WTC11 (cell line): ENCODE measurements around the gene ANO7. TPM values are rescaled to one million over a fixed set of nuclear protein-coding genes. Genes with fewer than 3 reads are reported as not detected.

Experiments used
- ATAC-seq: fragments of 200-7000 bp; cut with Tn5 transposase; 2 replicates; pipeline ENCODE4 v1.10.0; 2021; ENCODE audit warnings: mild to moderate bottlenecking, moderate library complexity
- CTCF ChIA-PET: fragments of 300-600 bp; sonication (Branson Sonifier 250); formaldehyde crosslinking; loops from one replicate; lab custom pipeline; 2021; ENCODE audit warnings: antibody characterized with exemption; lab: Charles Lee
- POLR2A ChIA-PET: fragments of 350-600 bp; sonication (Branson Sonifier 250); formaldehyde crosslinking; loops from one replicate; lab custom pipeline; 2021; ENCODE audit warnings: antibody characterized with exemption; lab: Charles Lee
- DNase-seq: peaks from one replicate; pipeline ENCODE4 v3.0.0; 2021; ENCODE audit warnings: low spot score
- H3K27ac Mint-ChIP-seq: 2 replicates; pipeline ENCODE4 v1.8.0; 2021; ENCODE audit warnings: mixed read lengths
- H3K27me3 Mint-ChIP-seq: 2 replicates; pipeline ENCODE4 v1.8.0; 2021; ENCODE audit warnings: low read depth, mild to moderate bottlenecking, moderate library complexity, mixed read lengths
- H3K36me3 Mint-ChIP-seq: 2 replicates; pipeline ENCODE4 v1.8.0; 2021; ENCODE audit warnings: mixed read lengths
- H3K4me1 Mint-ChIP-seq: 2 replicates; pipeline ENCODE4 v1.8.0; 2022; ENCODE audit warnings: mixed read lengths
- H3K4me3 Mint-ChIP-seq: 2 replicates; pipeline ENCODE4 v1.8.0; 2021; ENCODE audit warnings: mild to moderate bottlenecking, moderate library complexity, mixed read lengths
- H3K9me3 Mint-ChIP-seq: 2 replicates; pipeline ENCODE4 v1.8.0; 2021; ENCODE audit warnings: mixed read lengths
- ETV6 ChIP-seq: sonication (generic); formaldehyde crosslinking; IDR thresholded peaks from 2 replicates; pipeline ENCODE4 v1.8.1; 2022; ENCODE audit warnings: mild to moderate bottlenecking, missing genetic modification reagents
- JAZF1 ChIP-seq: fragments of 250-450 bp; sonication (Bioruptor Pico); IDR thresholded peaks from 2 replicates; pipeline ENCODE4 v1.9.0; 2021; ENCODE audit warnings: moderate library complexity, mild to moderate bottlenecking, inconsistent platforms
- JUN ChIP-seq: sonication (generic); formaldehyde crosslinking; IDR thresholded peaks from 2 replicates; pipeline ENCODE4 v1.8.0; 2023; ENCODE audit warnings: mild to moderate bottlenecking, missing genetic modification reagents
- KAT7 ChIP-seq: sonication (generic); formaldehyde crosslinking; IDR thresholded peaks from 2 replicates; pipeline ENCODE4 v1.8.1; 2023; ENCODE audit warnings: missing genetic modification reagents, mild to moderate bottlenecking, borderline replicate concordance
- NFYB ChIP-seq: sonication (generic); formaldehyde crosslinking; conservative IDR thresholded peaks from 2 replicates; pipeline ENCODE4 v1.8.0; 2022; ENCODE audit warnings: low read depth, missing genetic modification reagents
- OVOL2 ChIP-seq: fragments of 250-450 bp; sonication (Bioruptor Pico); IDR thresholded peaks from 2 replicates; pipeline ENCODE4 v1.9.0; 2021; ENCODE audit warnings: mild to moderate bottlenecking, borderline replicate concordance
- PRRX2 ChIP-seq: fragments of 250-450 bp; sonication (Bioruptor Pico); IDR thresholded peaks from 2 replicates; pipeline ENCODE4 v1.8.0; 2021; ENCODE audit warnings: mild to moderate bottlenecking
- TEAD1 ChIP-seq: sonication (generic); formaldehyde crosslinking; IDR thresholded peaks from 2 replicates; pipeline ENCODE4 v1.8.0; 2022; ENCODE audit warnings: mild to moderate bottlenecking, missing genetic modification reagents
- total RNA-seq: library from RNA; stranded (reverse); gene quantifications from 3 replicates; pipeline ENCODE4 v1.2.3, GENCODE V29; 2021
- TF ChIP-seq, protein P1 (sequence below): sonication (generic); formaldehyde crosslinking; IDR thresholded peaks from 2 replicates; pipeline ENCODE4 v1.8.0; 2022; ENCODE audit warnings: mild to moderate bottlenecking, missing genetic modification reagents
- TF ChIP-seq, protein P2 (sequence below): sonication (generic); formaldehyde crosslinking; conservative IDR thresholded peaks from 2 replicates; pipeline ENCODE4 v1.8.1; 2022; ENCODE audit warnings: mild to moderate bottlenecking, missing genetic modification reagents
- TF ChIP-seq, protein P3 (sequence below): sonication (generic); formaldehyde crosslinking; IDR thresholded peaks from 2 replicates; pipeline ENCODE4 v1.8.1; 2023; ENCODE audit warnings: mild to moderate bottlenecking, missing genetic modification reagents, moderate library complexity
- TF ChIP-seq, protein P4 (sequence below): sonication (generic); formaldehyde crosslinking; IDR thresholded peaks from 2 replicates; pipeline ENCODE4 v1.8.0; 2022; ENCODE audit warnings: mild to moderate bottlenecking, missing genetic modification reagents
- TF ChIP-seq, protein P5 (sequence below): fragments of 250-450 bp; sonication (Bioruptor Pico); IDR thresholded peaks from 2 replicates; pipeline ENCODE4 v1.9.0; 2021; ENCODE audit warnings: mild to moderate bottlenecking
- TF ChIP-seq, protein P6 (sequence below): sonication (generic); formaldehyde crosslinking; IDR thresholded peaks from 2 replicates; pipeline ENCODE4 v1.8.0; 2023; ENCODE audit warnings: mild to moderate bottlenecking, missing genetic modification reagents

The ANO7 gene
- total RNA-seq, 1 experiment from 2014 or later: 8.0 TPM

DNA sequence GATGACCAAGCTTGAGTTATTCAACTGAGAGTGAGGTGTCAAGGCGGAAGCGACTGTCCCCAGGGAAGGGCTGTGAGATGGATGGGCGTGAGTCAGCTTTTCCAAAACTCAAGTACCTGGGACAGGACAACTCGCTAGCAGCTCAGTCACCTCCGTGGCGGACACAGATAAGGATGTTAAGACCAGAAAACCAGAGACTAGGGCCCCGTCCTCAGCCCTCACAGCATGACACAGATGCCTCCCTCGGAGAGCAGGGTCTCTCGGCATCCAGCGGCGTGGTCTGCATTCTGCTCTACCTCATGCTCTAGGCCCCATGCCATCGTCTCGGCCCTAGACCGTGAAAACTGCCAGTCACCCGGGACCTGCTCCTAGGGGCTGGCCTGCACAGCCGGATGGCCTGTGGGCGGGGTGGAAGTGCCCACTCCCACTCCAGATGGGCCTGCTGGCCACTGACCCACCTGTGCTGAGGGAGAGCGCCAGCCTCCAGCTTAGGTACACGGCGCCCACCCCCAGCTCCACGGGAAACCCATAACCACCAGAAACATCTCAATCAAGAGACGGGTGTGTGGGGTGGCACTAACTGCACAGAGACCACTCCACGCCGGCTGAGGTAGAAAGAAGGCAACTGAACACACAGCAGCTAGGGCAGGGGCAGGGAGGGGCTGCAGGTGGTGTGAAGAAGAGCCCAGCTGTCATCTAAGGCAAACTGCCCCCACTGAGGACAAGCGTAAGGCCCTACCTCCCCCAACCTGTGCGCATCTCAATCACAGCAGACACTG is 39.8 kb downstream of the ANO7 start:
- Mint-ChIP-seq H3K4me3 (no peak overlapping the region), H3K27me3 (no peaks in the 10 kb centered on the region), H3K36me3 (peaks cover 39% of the 10 kb centered on the region), H3K27ac (peak overlapping the region; percentile 81), H3K4me1 (no peaks in the 10 kb centered on the region), H3K9me3 (no peaks in the 10 kb centered on the region)
- POLR2A ChIA-PET: no interaction called here
- CTCF ChIA-PET: interaction anchor here (1.1 kb wide), 2 partner anchors 48 to 150 kb away, joined by 4 to 5 read pairs; no protein-coding TSS in a partner anchor
- ATAC-seq (no peak), DNase-seq (no peak)
- no peak for TF ChIP-seq ETV6
- TF ChIP-seq, protein P1, sequence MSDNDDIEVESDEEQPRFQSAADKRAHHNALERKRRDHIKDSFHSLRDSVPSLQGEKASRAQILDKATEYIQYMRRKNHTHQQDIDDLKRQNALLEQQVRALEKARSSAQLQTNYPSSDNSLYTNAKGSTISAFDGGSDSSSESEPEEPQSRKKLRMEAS (CRISPR knock-in tag): no peak
- TF ChIP-seq, protein P2, sequence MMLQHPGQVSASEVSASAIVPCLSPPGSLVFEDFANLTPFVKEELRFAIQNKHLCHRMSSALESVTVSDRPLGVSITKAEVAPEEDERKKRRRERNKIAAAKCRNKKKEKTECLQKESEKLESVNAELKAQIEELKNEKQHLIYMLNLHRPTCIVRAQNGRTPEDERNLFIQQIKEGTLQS (CRISPR knock-in tag): no peak
- TF ChIP-seq PRRX2 (CRISPR knock-in tag): no peak
- TF ChIP-seq, protein P3, sequence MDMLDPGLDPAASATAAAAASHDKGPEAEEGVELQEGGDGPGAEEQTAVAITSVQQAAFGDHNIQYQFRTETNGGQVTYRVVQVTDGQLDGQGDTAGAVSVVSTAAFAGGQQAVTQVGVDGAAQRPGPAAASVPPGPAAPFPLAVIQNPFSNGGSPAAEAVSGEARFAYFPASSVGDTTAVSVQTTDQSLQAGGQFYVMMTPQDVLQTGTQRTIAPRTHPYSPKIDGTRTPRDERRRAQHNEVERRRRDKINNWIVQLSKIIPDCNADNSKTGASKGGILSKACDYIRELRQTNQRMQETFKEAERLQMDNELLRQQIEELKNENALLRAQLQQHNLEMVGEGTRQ (CRISPR knock-in tag): no peak
- TF ChIP-seq, protein P4, sequence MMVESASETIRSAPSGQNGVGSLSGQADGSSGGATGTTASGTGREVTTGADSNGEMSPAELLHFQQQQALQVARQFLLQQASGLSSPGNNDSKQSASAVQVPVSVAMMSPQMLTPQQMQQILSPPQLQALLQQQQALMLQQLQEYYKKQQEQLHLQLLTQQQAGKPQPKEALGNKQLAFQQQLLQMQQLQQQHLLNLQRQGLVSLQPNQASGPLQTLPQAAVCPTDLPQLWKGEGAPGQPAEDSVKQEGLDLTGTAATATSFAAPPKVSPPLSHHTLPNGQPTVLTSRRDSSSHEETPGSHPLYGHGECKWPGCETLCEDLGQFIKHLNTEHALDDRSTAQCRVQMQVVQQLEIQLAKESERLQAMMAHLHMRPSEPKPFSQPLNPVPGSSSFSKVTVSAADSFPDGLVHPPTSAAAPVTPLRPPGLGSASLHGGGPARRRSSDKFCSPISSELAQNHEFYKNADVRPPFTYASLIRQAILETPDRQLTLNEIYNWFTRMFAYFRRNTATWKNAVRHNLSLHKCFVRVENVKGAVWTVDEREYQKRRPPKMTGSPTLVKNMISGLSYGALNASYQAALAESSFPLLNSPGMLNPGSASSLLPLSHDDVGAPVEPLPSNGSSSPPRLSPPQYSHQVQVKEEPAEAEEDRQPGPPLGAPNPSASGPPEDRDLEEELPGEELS (CRISPR knock-in tag): no peak

DNA sequence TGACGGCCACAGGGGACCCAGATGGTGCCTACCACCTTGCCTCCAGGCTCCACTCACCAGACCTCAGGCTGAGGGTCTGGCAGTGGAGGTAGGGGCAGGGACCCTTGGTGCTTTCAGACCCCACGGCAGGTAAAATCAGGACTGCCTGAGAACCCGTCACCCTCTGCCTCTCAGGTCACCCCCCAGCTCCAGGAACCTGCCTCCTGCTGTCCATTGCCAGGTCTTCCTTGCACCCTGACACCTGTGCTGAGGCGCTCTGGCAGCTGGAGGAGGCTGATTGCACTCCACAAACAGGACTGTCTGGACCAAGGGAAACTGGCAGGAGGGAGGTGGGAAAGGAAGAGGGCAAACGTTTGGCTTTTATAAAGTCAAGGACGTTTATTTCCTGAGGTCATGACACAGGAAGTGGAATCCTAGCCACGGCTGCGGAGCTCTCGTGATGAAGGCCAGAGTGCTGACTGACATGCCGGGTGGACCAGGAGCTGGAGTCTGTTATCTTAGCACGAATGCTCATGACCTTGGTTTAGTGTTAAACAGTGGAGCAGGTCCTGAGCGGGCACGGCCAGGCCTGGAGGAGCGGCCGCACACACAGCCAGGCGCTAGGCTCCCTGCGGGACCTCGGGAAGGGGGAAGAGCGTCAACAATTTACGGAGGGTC is 40.5 kb downstream of the ANO7 start:
- POLR2A ChIA-PET: no interaction called here
- H3K27me3 Mint-ChIP-seq: no peaks in the 10 kb centered on the region
- DNase-seq (no peak), ATAC-seq (no peak)
- no peaks in the 10 kb centered on the region for H3K9me3 Mint-ChIP-seq
- CTCF ChIA-PET: no interaction called here
- no peak for TF ChIP-seq OVOL2 (CRISPR knock-in tag)
- peak overlapping the region; percentile 68 for H3K27ac Mint-ChIP-seq
- H3K4me3 Mint-ChIP-seq: no peak overlapping the region
- no peaks in the 10 kb centered on the region for H3K4me1 Mint-ChIP-seq
- H3K36me3 Mint-ChIP-seq: peaks cover 44% of the 10 kb centered on the region

DNA sequence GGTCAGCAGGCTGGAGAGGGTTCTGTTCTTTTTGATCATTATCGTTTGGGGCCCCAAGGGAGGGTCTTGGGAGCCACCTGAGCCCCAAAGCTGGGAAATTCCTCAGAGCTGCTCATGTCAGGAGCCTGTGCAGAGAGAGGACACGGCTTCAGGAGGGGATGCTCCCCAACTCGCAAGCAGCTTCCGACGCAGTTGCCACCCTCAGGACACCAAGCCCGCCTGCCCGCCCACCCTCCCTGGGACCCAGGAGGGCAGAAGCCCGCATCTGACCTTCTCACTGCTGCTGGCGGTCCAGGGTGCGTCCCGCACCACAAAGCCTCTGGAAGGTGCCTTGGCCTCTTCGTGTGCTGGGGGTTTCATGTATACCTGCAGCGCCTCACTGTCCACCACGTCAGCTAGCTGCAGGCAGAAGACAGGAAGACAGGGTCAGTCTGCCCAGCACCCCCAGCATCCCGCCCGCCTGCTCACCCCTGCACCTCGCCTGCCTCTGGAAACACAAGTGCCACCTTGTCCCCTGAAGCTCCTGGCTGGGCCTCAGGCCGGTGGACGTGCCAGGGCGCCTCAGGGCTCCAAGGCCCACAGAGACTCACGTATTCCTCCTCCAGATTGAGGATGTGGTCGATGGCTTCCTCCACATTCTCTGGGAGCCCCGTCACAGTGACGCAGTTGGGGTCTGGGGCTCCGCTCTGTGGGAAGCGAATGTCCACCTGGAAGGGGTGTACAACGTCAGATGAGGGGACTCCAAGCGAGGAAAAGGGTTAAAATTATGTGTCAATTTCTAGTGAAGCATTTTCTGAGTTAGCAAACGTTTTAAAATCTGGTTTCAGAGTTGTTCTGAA is 41.3 kb downstream of the ANO7 start:
- ChIA-PET POLR2A (no interaction called here), CTCF (interaction anchor here (1.3 kb wide), 1 partner anchor 11 kb away, joined by 3 read pairs; no protein-coding TSS in a partner anchor)
- Mint-ChIP-seq H3K4me1 (no peaks in the 10 kb centered on the region), H3K4me3 (no peak overlapping the region), H3K9me3 (no peaks in the 10 kb centered on the region), H3K27me3 (no peaks in the 10 kb centered on the region), H3K36me3 (peaks cover 52% of the 10 kb centered on the region), H3K27ac (0 out of 2 replicates have a peak overlapping the region, but pooled peaks have one; percentile 27)
- ATAC-seq: no peak
- TF ChIP-seq JUN (CRISPR knock-in tag) (no peak), TEAD1 (no peak)
- TF ChIP-seq, protein P3 (CRISPR knock-in tag): no peak
- DNase-seq: no peak

DNA sequence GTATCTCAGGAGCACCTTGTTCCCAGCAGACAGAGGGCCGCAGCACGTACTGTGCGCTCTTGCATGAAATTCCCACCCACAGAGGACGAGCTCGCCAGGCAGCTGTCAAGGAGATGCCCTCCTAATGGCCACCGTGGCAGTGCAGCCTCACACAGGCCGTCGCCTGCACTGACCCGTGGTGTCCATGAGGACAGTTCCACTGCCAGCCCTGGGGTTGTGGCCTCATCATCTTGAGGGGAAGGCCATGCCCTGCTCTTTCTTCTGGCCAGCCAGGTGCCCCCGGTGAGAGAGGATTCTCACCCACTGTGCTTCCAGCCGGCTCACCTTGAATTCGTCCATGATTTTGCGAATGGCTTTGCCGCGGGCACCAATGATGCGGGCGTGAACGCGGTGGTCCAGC is 42.0 kb downstream of the ANO7 start:
- H3K4me1 Mint-ChIP-seq: no peaks in the 10 kb centered on the region
- no peak overlapping the region for H3K4me3 Mint-ChIP-seq
- no peak for ATAC-seq
- H3K36me3 Mint-ChIP-seq: peaks cover 59% of the 10 kb centered on the region
- CTCF ChIA-PET: interaction anchor here (1.3 kb wide), 1 partner anchor 12 kb away, joined by 3 read pairs; no protein-coding TSS in a partner anchor
- H3K27me3 Mint-ChIP-seq: no peaks in the 10 kb centered on the region
- H3K27ac Mint-ChIP-seq: no peak overlapping the region
- POLR2A ChIA-PET: no interaction called here
- no peaks in the 10 kb centered on the region for H3K9me3 Mint-ChIP-seq
- no peak for DNase-seq
- TF ChIP-seq, protein P5, sequence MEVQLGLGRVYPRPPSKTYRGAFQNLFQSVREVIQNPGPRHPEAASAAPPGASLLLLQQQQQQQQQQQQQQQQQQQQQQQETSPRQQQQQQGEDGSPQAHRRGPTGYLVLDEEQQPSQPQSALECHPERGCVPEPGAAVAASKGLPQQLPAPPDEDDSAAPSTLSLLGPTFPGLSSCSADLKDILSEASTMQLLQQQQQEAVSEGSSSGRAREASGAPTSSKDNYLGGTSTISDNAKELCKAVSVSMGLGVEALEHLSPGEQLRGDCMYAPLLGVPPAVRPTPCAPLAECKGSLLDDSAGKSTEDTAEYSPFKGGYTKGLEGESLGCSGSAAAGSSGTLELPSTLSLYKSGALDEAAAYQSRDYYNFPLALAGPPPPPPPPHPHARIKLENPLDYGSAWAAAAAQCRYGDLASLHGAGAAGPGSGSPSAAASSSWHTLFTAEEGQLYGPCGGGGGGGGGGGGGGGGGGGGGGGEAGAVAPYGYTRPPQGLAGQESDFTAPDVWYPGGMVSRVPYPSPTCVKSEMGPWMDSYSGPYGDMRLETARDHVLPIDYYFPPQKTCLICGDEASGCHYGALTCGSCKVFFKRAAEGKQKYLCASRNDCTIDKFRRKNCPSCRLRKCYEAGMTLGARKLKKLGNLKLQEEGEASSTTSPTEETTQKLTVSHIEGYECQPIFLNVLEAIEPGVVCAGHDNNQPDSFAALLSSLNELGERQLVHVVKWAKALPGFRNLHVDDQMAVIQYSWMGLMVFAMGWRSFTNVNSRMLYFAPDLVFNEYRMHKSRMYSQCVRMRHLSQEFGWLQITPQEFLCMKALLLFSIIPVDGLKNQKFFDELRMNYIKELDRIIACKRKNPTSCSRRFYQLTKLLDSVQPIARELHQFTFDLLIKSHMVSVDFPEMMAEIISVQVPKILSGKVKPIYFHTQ (CRISPR knock-in tag): no peak
- TF ChIP-seq KAT7 (CRISPR knock-in tag): no peak
- TF ChIP-seq, protein P2 (CRISPR knock-in tag): no peak
- no peak for TF ChIP-seq NFYB (CRISPR knock-in tag)
- no peak for TF ChIP-seq JAZF1 (CRISPR knock-in tag)
- TF ChIP-seq, protein P6, sequence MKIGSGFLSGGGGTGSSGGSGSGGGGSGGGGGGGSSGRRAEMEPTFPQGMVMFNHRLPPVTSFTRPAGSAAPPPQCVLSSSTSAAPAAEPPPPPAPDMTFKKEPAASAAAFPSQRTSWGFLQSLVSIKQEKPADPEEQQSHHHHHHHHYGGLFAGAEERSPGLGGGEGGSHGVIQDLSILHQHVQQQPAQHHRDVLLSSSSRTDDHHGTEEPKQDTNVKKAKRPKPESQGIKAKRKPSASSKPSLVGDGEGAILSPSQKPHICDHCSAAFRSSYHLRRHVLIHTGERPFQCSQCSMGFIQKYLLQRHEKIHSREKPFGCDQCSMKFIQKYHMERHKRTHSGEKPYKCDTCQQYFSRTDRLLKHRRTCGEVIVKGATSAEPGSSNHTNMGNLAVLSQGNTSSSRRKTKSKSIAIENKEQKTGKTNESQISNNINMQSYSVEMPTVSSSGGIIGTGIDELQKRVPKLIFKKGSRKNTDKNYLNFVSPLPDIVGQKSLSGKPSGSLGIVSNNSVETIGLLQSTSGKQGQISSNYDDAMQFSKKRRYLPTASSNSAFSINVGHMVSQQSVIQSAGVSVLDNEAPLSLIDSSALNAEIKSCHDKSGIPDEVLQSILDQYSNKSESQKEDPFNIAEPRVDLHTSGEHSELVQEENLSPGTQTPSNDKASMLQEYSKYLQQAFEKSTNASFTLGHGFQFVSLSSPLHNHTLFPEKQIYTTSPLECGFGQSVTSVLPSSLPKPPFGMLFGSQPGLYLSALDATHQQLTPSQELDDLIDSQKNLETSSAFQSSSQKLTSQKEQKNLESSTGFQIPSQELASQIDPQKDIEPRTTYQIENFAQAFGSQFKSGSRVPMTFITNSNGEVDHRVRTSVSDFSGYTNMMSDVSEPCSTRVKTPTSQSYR: no peak
